Hepatocyte (in vitro differentiated cells): ENCODE data around the gene SLC22A13. TPM values are rescaled to one million over a fixed set of nuclear protein-coding genes. Genes with fewer than 3 reads are reported as not detected.

Experiments used
- DNase-seq: peaks from one replicate; pipeline ENCODE4 v3.0.0-alpha.2; 2016; ENCODE audit warnings: low spot score
- H2AFZ ChIP-seq: fragments of 200-600 bp; sonication (generic); 2 replicates; pipeline ENCODE4 v1.6.0; 2016; ENCODE audit warnings: antibody characterized with exemption, mild to moderate bottlenecking
- H3K27ac ChIP-seq: fragments of 200-600 bp; sonication (generic); 2 replicates; pipeline ENCODE4 v1.5.1; 2016; ENCODE audit warnings: mild to moderate bottlenecking
- H3K27me3 ChIP-seq: fragments of 200-600 bp; sonication (generic); 2 replicates; pipeline ENCODE4 v1.6.1; 2016
- H3K36me3 ChIP-seq: fragments of 200-600 bp; sonication (generic); replicated peaks from 2 replicates; pipeline ENCODE4 v1.5.1; 2016; ENCODE audit warnings: low read depth; ENCODE audit not compliant: insufficient read depth
- H3K4me1 ChIP-seq: fragments of 200-600 bp; sonication (generic); 2 replicates; pipeline ENCODE4 v1.5.1; 2016; ENCODE audit warnings: mild to moderate bottlenecking, moderate library complexity; ENCODE audit not compliant: insufficient read depth
- H3K4me2 ChIP-seq: fragments of 200-600 bp; sonication (generic); 2 replicates; pipeline ENCODE4 v1.6.0; 2016
- H3K4me3 ChIP-seq: fragments of 200-600 bp; sonication (generic); 2 replicates; pipeline ENCODE4 v1.5.1; 2016; ENCODE audit warnings: mild to moderate bottlenecking
- H3K79me2 ChIP-seq: fragments of 200-600 bp; sonication (generic); 2 replicates; pipeline ENCODE4 v1.6.0; 2017; ENCODE audit warnings: mild to moderate bottlenecking
- H3K9me2 ChIP-seq: fragments of 200-600 bp; sonication (generic); replicated peaks from 2 replicates; pipeline ENCODE4 v1.6.0; 2017; ENCODE audit warnings: mild to moderate bottlenecking; ENCODE audit not compliant: insufficient read depth
- H3K9me3 ChIP-seq: fragments of 200-600 bp; sonication (generic); 2 replicates; pipeline ENCODE4 v1.5.1; 2016; ENCODE audit warnings: low read depth, mild to moderate bottlenecking
- H4K20me1 ChIP-seq: fragments of 200-600 bp; sonication (generic); 2 replicates; pipeline ENCODE4 v1.6.0; 2016; ENCODE audit warnings: mild to moderate bottlenecking; ENCODE audit not compliant: insufficient read depth, poor library complexity, severe bottlenecking
- EZH2 ChIP-seq: fragments of 200-600 bp; sonication (generic); IDR thresholded peaks from 2 replicates; pipeline ENCODE4 v1.6.1; 2016; ENCODE audit warnings: antibody characterized with exemption, mild to moderate bottlenecking, borderline replicate concordance
- EZH2phosphoT487 ChIP-seq: fragments of 200-600 bp; sonication (generic); IDR thresholded peaks from one replicate; pipeline ENCODE4 v1.6.1; 2018; ENCODE audit warnings: antibody characterized with exemption, mild to moderate bottlenecking, low read depth, moderate library complexity; ENCODE audit not compliant: unreplicated experiment, severe bottlenecking
- WGBS: methylation state at CpG from one replicate; pipeline ENCODE4 v1.1.6; 2016; ENCODE audit warnings: low lambda C conversion rate; ENCODE audit errors: missing lambda C conversion rate; 5-methylcytosine and 5-hydroxymethylcytosine counted together
- polyA plus RNA-seq: library from polyadenylated mRNA; unstranded; fragments of >200 nt; fragmentation: Nextera tagmentation; extraction: Ambion mirVana; gene quantifications from 2 replicates; pipeline ENCODE4 v1.2.1, GENCODE V29; 2016
- total RNA-seq: library from RNA; depleted of rRNA; stranded (reverse); fragments of >200 nt; gene quantifications from 2 replicates; pipeline ENCODE4 v1.2.3, GENCODE V29; 2014
- TF ChIP-seq, protein P1 (sequence below): fragments of 200-600 bp; sonication (generic); IDR thresholded peaks from 2 replicates; pipeline ENCODE4 v1.5.1; 2016; ENCODE audit warnings: antibody characterized with exemption, mild to moderate bottlenecking; ENCODE audit not compliant: poor library complexity

The SLC22A13 gene
- total and polyA plus RNA-seq, 2 experiments from 2014 or later: 0.77 TPM; not detected in 1

- H3K4me3 ChIP-seq: no peak overlapping the region
- TF ChIP-seq EZH2 (no peak), EZH2phosphoT487 (no peak)
- TF ChIP-seq, protein P1, sequence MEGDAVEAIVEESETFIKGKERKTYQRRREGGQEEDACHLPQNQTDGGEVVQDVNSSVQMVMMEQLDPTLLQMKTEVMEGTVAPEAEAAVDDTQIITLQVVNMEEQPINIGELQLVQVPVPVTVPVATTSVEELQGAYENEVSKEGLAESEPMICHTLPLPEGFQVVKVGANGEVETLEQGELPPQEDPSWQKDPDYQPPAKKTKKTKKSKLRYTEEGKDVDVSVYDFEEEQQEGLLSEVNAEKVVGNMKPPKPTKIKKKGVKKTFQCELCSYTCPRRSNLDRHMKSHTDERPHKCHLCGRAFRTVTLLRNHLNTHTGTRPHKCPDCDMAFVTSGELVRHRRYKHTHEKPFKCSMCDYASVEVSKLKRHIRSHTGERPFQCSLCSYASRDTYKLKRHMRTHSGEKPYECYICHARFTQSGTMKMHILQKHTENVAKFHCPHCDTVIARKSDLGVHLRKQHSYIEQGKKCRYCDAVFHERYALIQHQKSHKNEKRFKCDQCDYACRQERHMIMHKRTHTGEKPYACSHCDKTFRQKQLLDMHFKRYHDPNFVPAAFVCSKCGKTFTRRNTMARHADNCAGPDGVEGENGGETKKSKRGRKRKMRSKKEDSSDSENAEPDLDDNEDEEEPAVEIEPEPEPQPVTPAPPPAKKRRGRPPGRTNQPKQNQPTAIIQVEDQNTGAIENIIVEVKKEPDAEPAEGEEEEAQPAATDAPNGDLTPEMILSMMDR: no peak
Measured at GRCh38 chr3:38255627-38256026, 10.0 kb upstream of the SLC22A13 start.

GRCh38 chr3:38257583-38257982 is 8.0 kb upstream of the SLC22A13 start:
- no peak overlapping the region for H3K4me2 ChIP-seq
- H3K79me2 ChIP-seq: no peaks in the 10 kb centered on the region
- DNase-seq: no peak
- H3K4me3 ChIP-seq: no peak overlapping the region
- H3K36me3 ChIP-seq: no peaks in the 10 kb centered on the region
- no peaks in the 10 kb centered on the region for H3K27me3 ChIP-seq
- no peaks in the 10 kb centered on the region for H4K20me1 ChIP-seq
- no peaks in the 10 kb centered on the region for H3K9me3 ChIP-seq
- no peak overlapping the region for H3K27ac ChIP-seq
- H2AFZ ChIP-seq: no peak overlapping the region
- 81% methylated on average over 1 of the region's 1 CpG for WGBS
- H3K4me1 ChIP-seq: no peaks in the 10 kb centered on the region
- H3K9me2 ChIP-seq: no peaks in the 10 kb centered on the region
- TF ChIP-seq EZH2 (no peak), EZH2phosphoT487 (no peak)
- TF ChIP-seq, protein P1: no peak

More at GRCh38 chr3:38255627-38256026, 10.0 kb upstream of the SLC22A13 start:
- Histone ChIP-seq H3K27ac (no peak overlapping the region), H4K20me1 (no peaks in the 10 kb centered on the region), H3K4me1 (no peaks in the 10 kb centered on the region), H3K9me2 (no peaks in the 10 kb centered on the region), H2AFZ (no peak overlapping the region), H3K27me3 (no peaks in the 10 kb centered on the region), H3K4me2 (no peak overlapping the region), H3K79me2 (no peaks in the 10 kb centered on the region), H3K36me3 (no peaks in the 10 kb centered on the region), H3K9me3 (no peaks in the 10 kb centered on the region)
- DNase-seq: no peak
- 100% methylated on average over 1 of the region's 1 CpG for WGBS

- Histone ChIP-seq H3K36me3 (no peaks in the 10 kb centered on the region), H3K27me3 (no peaks in the 10 kb centered on the region), H2AFZ (no peak overlapping the region), H4K20me1 (no peaks in the 10 kb centered on the region), H3K4me2 (no peak overlapping the region), H3K4me3 (no peak overlapping the region), H3K9me2 (no peaks in the 10 kb centered on the region), H3K9me3 (no peaks in the 10 kb centered on the region), H3K79me2 (no peaks in the 10 kb centered on the region), H3K4me1 (no peaks in the 10 kb centered on the region), H3K27ac (no peak overlapping the region)
- DNase-seq: no peak
- TF ChIP-seq EZH2phosphoT487 (no peak), EZH2 (no peak)
- WGBS: 79% methylated on average over 2 of the region's 2 CpGs
Measured at GRCh38 chr3:38260474-38260873, 5.1 kb upstream of the SLC22A13 start.

DNA sequence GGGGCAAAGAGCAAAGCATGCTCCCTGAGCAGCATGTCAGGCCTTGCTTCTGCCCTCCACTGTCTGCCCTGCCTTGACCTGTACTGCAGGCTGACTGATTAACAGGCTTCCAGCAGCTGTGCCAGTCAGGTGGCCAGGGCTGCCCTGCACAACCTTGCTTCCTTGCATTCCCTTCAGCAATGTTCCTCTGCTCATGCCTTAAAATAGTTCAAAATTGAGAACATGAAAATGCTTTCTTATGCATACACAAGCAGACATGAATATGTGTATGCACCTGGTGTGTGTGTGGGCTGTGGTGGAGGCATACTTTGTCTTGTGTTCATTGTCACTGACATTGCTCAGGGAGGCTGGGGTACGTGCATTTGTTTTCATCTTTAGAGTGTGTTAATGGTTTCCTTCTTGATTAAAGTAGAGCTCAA is 1.2 kb upstream of the SLC22A13 start:
- no peak for DNase-seq

More for the DNA sequence above, 1.2 kb upstream of the SLC22A13 start:
- no peaks in the 10 kb centered on the region for H3K27me3 ChIP-seq
- WGBS: 0% methylated on average over 1 of the region's 1 CpG
- no peaks in the 10 kb centered on the region for H3K4me1 ChIP-seq
- H3K4me2 ChIP-seq: no peak overlapping the region
- no peaks in the 10 kb centered on the region for H3K9me2 ChIP-seq
- no peak overlapping the region for H2AFZ ChIP-seq
- H4K20me1 ChIP-seq: no peaks in the 10 kb centered on the region
- H3K36me3 ChIP-seq: no peaks in the 10 kb centered on the region
- TF ChIP-seq EZH2: no peak
- TF ChIP-seq, protein P1: no peak
- no peaks in the 10 kb centered on the region for H3K9me3 ChIP-seq
- no peaks in the 10 kb centered on the region for H3K79me2 ChIP-seq
- H3K27ac ChIP-seq: no peak overlapping the region
- no peak overlapping the region for H3K4me3 ChIP-seq
